H1 (cell line): ENCODE data around the gene C1QL1. TPM values are rescaled to one million over a fixed set of nuclear protein-coding genes. Genes with fewer than 3 reads are reported as not detected.

Experiments used
- CTCF ChIA-PET: fragments of 300-600 bp; sonication (Branson Sonifier 250); formaldehyde crosslinking; loops from one replicate; lab custom pipeline; 2021; ENCODE audit not compliant: partially characterized antibody; lab: Charles Lee
- POLR2A ChIA-PET: fragments of 300-600 bp; sonication (Branson Sonifier 250); formaldehyde crosslinking; loops from one replicate; lab custom pipeline; 2021; ENCODE audit warnings: inconsistent platforms; ENCODE audit not compliant: partially characterized antibody; lab: Charles Lee
- DNase-seq, 2 experiments: peaks; one replicate each; pipeline versions ENCODE4 v3.0.0 to v3.0.0-alpha.2; 2010 to 2022; ENCODE audit warnings: low spot score in 2 of 2, low read depth in 1 of 2, mixed read lengths in 1 of 2
- FAIRE-seq: peaks from 2 replicates; lab custom pipeline; 2011; peaks lifted over from hg19 to GRCh38; lab: Jason Lieb, UNC
- H2AFZ ChIP-seq: 2 replicates; pipeline ENCODE4 v1.8.1; 2012; ENCODE audit warnings: low read length, inconsistent platforms
- H2AK5ac ChIP-seq: 2 replicates; pipeline ENCODE4 v1.6.1; 2013; ENCODE audit warnings: low read depth, low read length
- H2BK120ac ChIP-seq: replicated peaks from 2 replicates; pipeline ENCODE3; 2013; ENCODE audit warnings: low read depth, low read length, inconsistent platforms
- H2BK12ac ChIP-seq: 2 replicates; pipeline ENCODE4 v1.6.1; 2013; ENCODE audit warnings: low read depth, low read length
- H2BK15ac ChIP-seq: 2 replicates; pipeline ENCODE4 v1.6.1; 2013; ENCODE audit warnings: low read length
- H2BK20ac ChIP-seq: 2 replicates; pipeline ENCODE4 v1.6.1; 2013; ENCODE audit warnings: low read length
- H2BK5ac ChIP-seq: 2 replicates; pipeline ENCODE4 v1.6.1; 2013; ENCODE audit warnings: low read depth, low read length
- H3K14ac ChIP-seq: 2 replicates; pipeline ENCODE4 v1.6.1; 2013; ENCODE audit warnings: inconsistent platforms; ENCODE audit not compliant: insufficient read length
- H3K18ac ChIP-seq: 2 replicates; pipeline ENCODE4 v1.6.1; 2013; ENCODE audit warnings: low read length; ENCODE audit errors: extremely low read depth
- H3K23ac ChIP-seq: 2 replicates; pipeline ENCODE4 v1.6.1; 2013; ENCODE audit warnings: inconsistent platforms; ENCODE audit not compliant: insufficient read length
- H3K23me2 ChIP-seq: 2 replicates; pipeline ENCODE4 v1.6.1; 2013; ENCODE audit warnings: low read depth, low read length
- H3K27ac ChIP-seq: 2 replicates; pipeline ENCODE4 v1.6.1; 2011; ENCODE audit warnings: low read depth, low read length, inconsistent platforms
- H3K27me3 ChIP-seq, 4 experiments: replicated peaks in 1 of 4; 1 replicate in 1 of 4; 2 replicates in 3 of 4; pipeline versions ENCODE4 v1.6.1 to v1.8.1; 2011 to 2013; ENCODE audit warnings: low read length in 3 of 4, mild to moderate bottlenecking in 3 of 4, inconsistent platforms in 2 of 4, mixed read lengths in 2 of 4, moderate library complexity in 1 of 4; ENCODE audit not compliant: control insufficient read depth in 3 of 4, insufficient read depth in 3 of 4; ENCODE audit errors: extremely low read depth in 1 of 4
- H3K36me3 ChIP-seq, 4 experiments: 2 replicates each; pipeline versions ENCODE4 v1.6.1 to v1.8.1; 2011 to 2013; ENCODE audit warnings: mild to moderate bottlenecking in 4 of 4, low read length in 3 of 4, moderate library complexity in 2 of 4, control low read depth in 1 of 4, inconsistent platforms in 1 of 4; ENCODE audit not compliant: insufficient read depth in 4 of 4, control insufficient read depth in 2 of 4
- H3K4ac ChIP-seq: replicated peaks from 2 replicates; pipeline ENCODE3; 2013; ENCODE audit warnings: low read length, low read depth, mixed read lengths, inconsistent platforms; ENCODE audit not compliant: insufficient read length
- H3K4me1 ChIP-seq, 4 experiments: replicated peaks in 1 of 4; 1 replicate in 1 of 4; 2 replicates in 3 of 4; pipeline versions ENCODE4 v1.6.1 to v1.8.1; 2011 to 2013; ENCODE audit warnings: low read length in 3 of 4, inconsistent platforms in 2 of 4, mixed read lengths in 1 of 4; ENCODE audit not compliant: insufficient read depth in 4 of 4, control insufficient read depth in 3 of 4
- H3K4me2 ChIP-seq, 2 experiments: 2 replicates each; pipeline versions ENCODE4 v1.6.1 to v1.8.1; 2011 to 2013; ENCODE audit warnings: low read depth in 2 of 2, low read length in 2 of 2, control low read depth in 1 of 2, inconsistent platforms in 1 of 2, mild to moderate bottlenecking in 1 of 2; ENCODE audit not compliant: insufficient read depth in 1 of 2
- H3K4me3 ChIP-seq, 4 experiments: fragments of 200-600, 300-600 bp in 1 of 4; sonication (generic), shearing (Covaris generic), sonication (Bioruptor Twin) in 1 of 4; 2 replicates each; pipeline versions ENCODE4 v1.5.1 to v1.8.1; 2011 to 2016; ENCODE audit warnings: low read length in 4 of 4, low read depth in 3 of 4, control low read depth in 2 of 4, inconsistent platforms in 2 of 4, mild to moderate bottlenecking in 2 of 4, mixed read lengths in 1 of 4, moderate library complexity in 1 of 4; ENCODE audit not compliant: insufficient read depth in 2 of 4; ENCODE audit errors: extremely low read depth in 1 of 4
- H3K56ac ChIP-seq: replicated peaks from 2 replicates; pipeline ENCODE3; 2013; ENCODE audit warnings: low read depth, mild to moderate bottlenecking, mixed read lengths, low read length, inconsistent platforms; ENCODE audit not compliant: insufficient read length
- H3K79me1 ChIP-seq: 2 replicates; pipeline ENCODE4 v1.6.1; 2013; ENCODE audit warnings: low read depth, low read length, control low read depth
- H3K79me2 ChIP-seq, 2 experiments: 2 replicates each; pipeline versions ENCODE4 v1.6.1 to v1.8.1; 2012 to 2013; ENCODE audit warnings: low read length in 2 of 2, mild to moderate bottlenecking in 2 of 2, inconsistent platforms in 1 of 2; ENCODE audit not compliant: insufficient read depth in 2 of 2, control insufficient read depth in 1 of 2
- H3K9ac ChIP-seq, 4 experiments: replicated peaks in 1 of 4; 1 replicate in 1 of 4; 2 replicates in 3 of 4; pipeline versions ENCODE4 v1.6.1 to v1.8.1; 2011 to 2013; ENCODE audit warnings: low read depth in 3 of 4, low read length in 3 of 4, control low read depth in 2 of 4, mild to moderate bottlenecking in 2 of 4, moderate library complexity in 2 of 4, inconsistent platforms in 1 of 4; ENCODE audit errors: extremely low read depth in 1 of 4
- H3K9me3 ChIP-seq, 2 experiments: 2 replicates each; pipeline versions ENCODE4 v1.6.1 to v1.8.1; 2012 to 2013; ENCODE audit warnings: mild to moderate bottlenecking in 2 of 2, moderate library complexity in 2 of 2, control low read depth in 1 of 2, inconsistent platforms in 1 of 2, low read depth in 1 of 2, low read length in 1 of 2, mixed read lengths in 1 of 2; ENCODE audit not compliant: insufficient read depth in 2 of 2
- H4K20me1 ChIP-seq, 2 experiments: replicated peaks in 1 of 2; 2 replicates each; pipeline versions ENCODE3 to v1.8.1; 2011 to 2013; ENCODE audit warnings: inconsistent platforms in 2 of 2, low read length in 2 of 2, mild to moderate bottlenecking in 1 of 2; ENCODE audit not compliant: insufficient read depth in 2 of 2, control insufficient read depth in 1 of 2
- H4K5ac ChIP-seq: 2 replicates; pipeline ENCODE4 v1.6.1; 2013; ENCODE audit warnings: low read length, low read depth, mixed read lengths, inconsistent platforms; ENCODE audit not compliant: insufficient read length
- H4K8ac ChIP-seq: 2 replicates; pipeline ENCODE4 v1.8.0; 2013; ENCODE audit warnings: mild to moderate bottlenecking, moderate library complexity, low read length, inconsistent platforms; ENCODE audit not compliant: insufficient read depth; ENCODE audit errors: extremely low read depth
- H4K91ac ChIP-seq: replicated peaks from 2 replicates; pipeline ENCODE3; 2013; ENCODE audit warnings: low read length, mixed read lengths, inconsistent platforms; ENCODE audit not compliant: insufficient read length
- ASH2L ChIP-seq: fragments of 200-600, 300-600 bp; sonication (generic); IDR thresholded peaks from one replicate; pipeline ENCODE4 v1.7.1; 2017; ENCODE audit warnings: low read length
- EZH2 ChIP-seq: fragments of 200-600 bp; sonication (generic); IDR thresholded peaks from 2 replicates; pipeline ENCODE4 v1.7.1; 2012; ENCODE audit warnings: low read depth, mild to moderate bottlenecking, moderate library complexity, low read length, inconsistent platforms; ENCODE audit not compliant: severe bottlenecking
- RBBP5 ChIP-seq: IDR thresholded peaks from 2 replicates; pipeline ENCODE4 v1.7.1; 2012; ENCODE audit warnings: low read depth, mild to moderate bottlenecking, inconsistent platforms, low read length, moderate library complexity, borderline replicate concordance
- RNF2 ChIP-seq: fragments of 200-900, 300-1000 bp; sonication (generic); IDR thresholded peaks from 2 replicates; pipeline ENCODE4 v1.7.1; 2016; ENCODE audit warnings: borderline replicate concordance, low read depth, mild to moderate bottlenecking, antibody characterized with exemption, low read length; ENCODE audit not compliant: poor library complexity, severe bottlenecking; ENCODE audit errors: missing control alignments
- WGBS, 2 experiments: shearing (Covaris generic) in 1 of 2; methylation state at CpG; one replicate each; pipeline versions ENCODE4 v1.1.6 to v1.1.7; 2013 to 2015; ENCODE audit warnings: low lambda C conversion rate in 2 of 2, mixed read lengths in 2 of 2, inconsistent platforms in 1 of 2, low coverage in 1 of 2, missing lambda C conversion rate in 1 of 2; ENCODE audit not compliant: insufficient replicate concordance in 2 of 2, insufficient coverage in 1 of 2, insufficient read length in 1 of 2; ENCODE audit errors: extremely low coverage in 1 of 2, missing lambda C conversion rate in 1 of 2; 5-methylcytosine and 5-hydroxymethylcytosine counted together
- polyA plus RNA-seq, 7 experiments: library from polyadenylated mRNA; depleted of rRNA in 3 of 7; stranded (reverse) in 5 of 7; unstranded in 2 of 7; fragments of >200 nt in 5 of 7; fragments of 200-250 nt in 2 of 7; gene quantifications; 1 replicate in 5 of 7; 2 replicates in 1 of 7; 4 replicates in 1 of 7; pipeline versions ENCODE4 v1.2.1 to v1.2.3, GENCODE V29; 2011 to 2013; ENCODE audit warnings: missing spikeins in 2 of 7, mixed read lengths in 2 of 7
- total RNA-seq: library from RNA; stranded (reverse); fragmentation: NEBNext Ultra II Directional; extraction: Animal tissue kit (Norgen Biotek cat#: 25700); gene quantifications from 2 replicates; pipeline ENCODE4 v1.2.1, GENCODE V29; 2021

The C1QL1 gene
- total and polyA plus RNA-seq, 2 of the 8 experiments (the other 6 are each of a cell fraction or from before 2014, with no cell fraction given): 7.6 to 10.5 TPM

- DNase-seq (peak in 1 of 2 experiments; percentile 78), FAIRE-seq (no peak)
- Histone ChIP-seq H4K8ac (no peak overlapping the region), H2BK15ac (0 out of 2 replicates have a peak overlapping the region, but pooled peaks have one; percentile 18), H3K23ac (no peak overlapping the region), H3K56ac (no peak overlapping the region), H4K5ac (no peak overlapping the region), H4K91ac (no peak overlapping the region), H3K79me1 (no peaks in the 10 kb centered on the region), H2AFZ (no peak overlapping the region), H3K79me2 (no peaks in the 10 kb centered on the region), H3K36me3 (no peaks in the 10 kb centered on the region), H2BK120ac (no peak overlapping the region), H3K27ac (no peak overlapping the region), H2BK5ac (peak overlapping the region; percentile 76; the same call in 1 of the 2 replicates), H3K14ac (no peak overlapping the region), H2AK5ac (no peak overlapping the region), H3K23me2 (peaks cover 32% of the 10 kb centered on the region; the same call in 1 of the 2 replicates), H3K9ac (no peak overlapping the region), H3K27me3 (peaks cover 28 to 56% (median 52%) of the 10 kb centered on the region in 4 experiments), H3K9me3 (no peaks in the 10 kb centered on the region), H3K4me2 (peak overlapping the region; percentile 88 to 91), H2BK12ac (peak overlapping the region; percentile 75; the same call in 1 of the 2 replicates), H3K4ac (no peak overlapping the region), H4K20me1 (peaks cover 1 to 3% of the 10 kb centered on the region in 2 experiments), H3K18ac (peak overlapping the region; percentile 87), H3K4me3 (peak overlapping the region; percentile 62 to 84 (median 66)), H2BK20ac (no peak overlapping the region), H3K4me1 (peaks cover 3 to 34% (median 20%) of the 10 kb centered on the region in 4 experiments)
- CTCF ChIA-PET: interaction anchor here (0.6 to 5.8 kb wide), 17 partner anchors 9 to 338 kb away, joined by 3 to 58 read pairs (median 8); no protein-coding TSS in a partner anchor
- POLR2A ChIA-PET: interaction anchor here (1.0 to 2.6 kb wide), 8 partner anchors 8 to 52 kb away, joined by 3 to 9 read pairs (median 6); no protein-coding TSS in a partner anchor
- 3% methylated on average over 18 of the region's 19 CpGs; no CpG with 5 or more reads in 1 of the 2 experiments for WGBS, 2 experiments
- TF ChIP-seq RNF2 (peak; percentile 29), EZH2 (peak; percentile 36), ASH2L (peak; percentile 2), RBBP5 (no peak)
These were observed 1.2 kb upstream of the C1QL1 start for GRCh38 chr17:44969144-44969780.
